Brain pericyte (primary cell): Measurements from ENCODE around the gene NME4.

ENCODE experiments used
- DNase-seq: peaks from one replicate; pipeline ENCODE4 v3.0.0-alpha.2; 2012; ENCODE audit warnings: low read depth, low spot score

NME4 gene

DNA sequence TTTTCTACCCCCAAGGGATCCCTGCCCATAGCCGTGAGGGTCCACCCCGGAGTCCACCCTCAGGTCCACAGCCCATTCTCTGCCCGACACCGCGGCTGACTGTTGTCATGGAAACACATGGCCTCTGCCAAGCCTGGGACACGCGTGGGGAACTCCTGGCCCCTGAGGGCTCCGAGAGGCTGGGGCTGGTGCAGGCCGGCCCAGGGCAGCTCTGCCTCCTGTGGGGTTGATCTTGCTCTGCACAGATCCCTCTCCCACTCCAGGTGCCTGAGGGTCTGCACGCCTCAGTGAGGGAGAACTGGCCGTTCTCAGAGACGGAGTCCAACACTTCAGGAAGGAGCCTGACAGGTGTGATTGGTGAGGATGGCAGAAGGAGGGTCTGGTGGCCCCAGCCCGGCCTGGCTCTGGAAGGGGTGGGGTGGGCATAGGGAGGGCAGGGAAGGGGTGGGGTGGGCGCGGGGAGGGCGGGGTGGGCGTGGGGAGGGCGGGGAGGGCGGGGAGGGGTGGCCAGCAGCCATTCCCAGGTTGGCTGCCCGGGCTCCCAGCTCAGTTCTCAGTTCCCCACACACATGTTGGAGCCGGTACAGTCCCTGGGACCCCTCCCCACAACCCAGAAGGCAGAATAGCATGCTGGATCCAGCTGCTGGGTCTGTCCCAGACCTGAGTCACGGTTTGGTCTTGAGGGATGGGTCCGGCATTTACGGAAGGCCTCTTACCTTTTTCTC, 33.1 kb upstream of the NME4 start:
- no peak for DNase-seq

DNA sequence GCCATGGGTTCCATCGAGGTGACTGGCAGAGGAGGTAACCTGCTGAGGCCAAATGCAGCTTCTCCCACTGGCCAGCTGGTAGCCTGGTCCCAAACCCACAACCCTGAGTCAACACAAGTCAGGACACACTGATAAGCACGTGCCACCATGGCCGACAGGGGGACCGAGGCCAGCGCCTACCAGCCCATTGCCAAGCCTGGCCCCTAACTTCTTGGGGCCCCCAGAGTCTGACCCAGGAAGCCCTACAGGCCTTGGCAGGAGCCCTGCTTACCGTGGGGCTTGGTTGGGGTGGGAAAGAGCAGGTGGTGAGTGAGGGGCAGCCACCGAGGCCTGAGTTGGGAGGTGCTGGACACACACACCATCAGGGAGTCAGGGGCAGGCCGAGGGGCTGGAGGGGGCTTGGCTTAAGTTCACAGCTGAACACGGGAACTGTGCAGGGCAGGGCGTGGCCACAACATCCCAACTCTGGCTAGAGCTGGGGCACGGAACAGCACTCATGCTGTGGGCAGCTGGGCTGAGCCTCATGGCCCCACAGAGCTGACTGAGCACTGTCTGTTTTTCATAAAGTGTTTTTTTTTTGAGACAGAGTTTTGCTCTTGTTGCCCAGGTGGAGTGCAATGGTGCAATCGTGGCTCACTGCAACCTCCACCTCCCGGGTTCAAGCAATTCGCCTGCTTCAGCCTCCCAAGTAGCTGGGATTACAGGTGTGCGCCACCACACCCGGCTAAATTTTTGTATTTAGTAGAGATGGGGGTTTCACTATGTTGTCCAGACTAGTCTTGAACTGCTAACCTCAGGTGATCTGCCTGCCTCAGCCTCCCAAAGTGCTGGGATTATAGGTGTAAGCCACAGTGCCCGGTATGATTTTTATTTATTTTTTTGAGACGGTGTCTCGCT, 32.2 kb upstream of the NME4 start:
- no peak for DNase-seq

DNA sequence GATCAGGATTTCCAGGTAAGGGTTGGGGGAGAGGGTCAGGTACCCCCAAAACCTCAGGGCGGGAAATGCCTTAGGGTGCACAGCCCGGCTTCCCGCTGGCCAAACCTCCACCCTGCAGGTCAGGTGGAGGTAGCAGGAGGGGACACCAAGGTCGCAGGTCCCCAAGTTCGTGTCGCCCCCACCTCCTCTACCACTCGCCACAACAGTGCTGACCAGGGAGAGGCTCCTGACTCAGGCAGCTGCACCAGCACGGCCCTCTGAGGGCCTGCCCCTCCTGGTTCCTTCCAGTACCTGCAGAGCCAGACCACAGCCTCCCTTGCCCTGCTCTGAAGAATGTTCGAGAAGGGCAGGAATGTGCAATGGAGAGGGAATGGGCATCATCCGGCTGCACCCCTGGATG, 30.5 kb upstream of the NME4 start:
- DNase-seq: no peak

DNA sequence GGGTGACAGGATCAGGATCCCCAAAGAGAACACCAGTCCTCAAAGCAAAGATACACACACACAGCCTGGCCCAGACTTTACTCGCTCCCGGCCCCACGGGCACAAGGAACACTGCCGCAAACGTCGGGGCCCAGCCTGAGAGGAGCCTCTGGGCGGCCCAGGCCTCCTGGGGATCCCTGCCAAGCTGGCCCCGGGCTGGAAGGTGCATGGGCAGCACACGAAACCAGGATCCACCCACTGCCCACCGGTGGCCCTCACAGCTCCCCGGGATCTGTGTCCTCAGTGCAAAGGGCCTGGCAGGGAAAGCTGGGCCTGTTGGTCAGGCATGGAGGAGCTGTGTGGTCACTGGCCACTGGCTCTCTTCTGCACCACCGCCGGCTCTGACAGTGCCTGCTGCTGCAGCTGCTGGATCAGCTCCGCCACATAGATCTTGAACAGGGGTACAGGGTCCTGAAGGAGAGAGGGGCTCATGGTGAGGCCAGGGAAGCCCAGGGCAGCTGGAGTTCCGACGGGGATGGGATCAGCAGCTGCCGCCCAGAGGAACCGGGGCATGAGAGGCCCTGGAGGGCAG, 29.6 kb upstream of the NME4 start:
- no peak for DNase-seq

DNA sequence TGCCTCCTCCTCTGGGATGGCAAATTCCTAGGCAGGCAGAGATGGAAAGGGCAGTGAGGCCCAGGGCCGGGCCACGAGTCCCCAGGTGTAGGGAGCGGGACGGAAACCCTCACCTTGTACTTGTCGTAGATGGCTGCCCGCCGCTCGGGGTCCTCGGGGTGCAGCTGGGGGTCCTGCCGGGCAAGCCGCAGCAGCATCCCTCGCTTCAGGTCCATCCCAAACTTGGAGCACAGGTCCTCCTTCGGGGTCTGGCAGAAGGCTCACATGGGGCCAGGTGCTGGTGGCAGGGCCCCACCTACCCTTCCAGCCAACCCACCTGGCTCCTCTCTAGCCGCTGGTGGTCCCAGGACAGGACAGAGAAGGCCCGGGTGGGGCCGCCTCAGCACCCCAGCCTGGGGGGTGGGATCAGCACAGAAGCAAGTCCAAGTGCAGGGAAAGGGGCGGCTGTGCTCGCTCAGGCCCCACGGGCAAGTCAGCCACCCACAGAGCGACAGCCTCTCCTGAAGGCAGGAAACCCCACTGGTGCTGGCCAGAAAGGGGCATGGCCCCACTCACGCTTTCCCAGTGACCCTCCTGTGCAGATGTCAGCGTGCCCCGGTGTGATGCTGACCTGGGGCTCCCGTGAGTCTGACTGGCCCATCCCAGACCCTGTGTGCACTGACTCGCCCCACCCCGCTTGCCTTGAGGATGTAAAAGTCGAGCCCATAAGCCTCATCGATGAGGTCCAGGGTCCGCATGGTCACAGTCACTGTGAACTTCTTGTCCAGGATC, 28.4 kb upstream of the NME4 start:
- no peak for DNase-seq

DNA sequence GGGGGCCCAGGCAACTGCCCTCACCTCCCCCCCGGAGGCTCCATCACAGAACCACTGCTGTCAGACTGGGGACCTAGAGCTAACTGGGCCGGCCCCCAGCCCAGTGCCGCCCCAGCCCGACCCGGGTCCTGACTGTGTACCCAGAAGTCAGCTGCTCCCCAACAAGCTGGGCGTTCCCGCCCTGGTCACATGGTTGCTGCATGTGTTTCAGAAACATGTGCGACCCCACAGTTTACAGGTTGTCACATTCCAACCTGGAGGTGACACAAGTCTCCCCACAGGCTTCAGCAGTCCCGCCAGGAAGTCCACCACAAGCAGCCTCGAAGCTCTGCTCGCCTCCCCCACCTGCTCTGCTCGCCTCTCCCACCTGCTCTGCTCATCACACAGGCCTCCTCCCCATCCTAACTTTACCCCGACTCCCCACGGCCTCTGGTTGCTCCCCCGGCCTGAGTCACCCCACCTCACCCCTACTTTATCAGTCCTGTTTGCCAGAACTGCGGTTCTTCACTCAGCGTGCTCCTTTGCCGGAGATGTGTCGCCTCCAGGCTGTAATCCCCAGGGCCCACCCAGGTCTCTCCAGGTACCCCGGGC, 27.6 kb upstream of the NME4 start:
- DNase-seq: no peak

DNA sequence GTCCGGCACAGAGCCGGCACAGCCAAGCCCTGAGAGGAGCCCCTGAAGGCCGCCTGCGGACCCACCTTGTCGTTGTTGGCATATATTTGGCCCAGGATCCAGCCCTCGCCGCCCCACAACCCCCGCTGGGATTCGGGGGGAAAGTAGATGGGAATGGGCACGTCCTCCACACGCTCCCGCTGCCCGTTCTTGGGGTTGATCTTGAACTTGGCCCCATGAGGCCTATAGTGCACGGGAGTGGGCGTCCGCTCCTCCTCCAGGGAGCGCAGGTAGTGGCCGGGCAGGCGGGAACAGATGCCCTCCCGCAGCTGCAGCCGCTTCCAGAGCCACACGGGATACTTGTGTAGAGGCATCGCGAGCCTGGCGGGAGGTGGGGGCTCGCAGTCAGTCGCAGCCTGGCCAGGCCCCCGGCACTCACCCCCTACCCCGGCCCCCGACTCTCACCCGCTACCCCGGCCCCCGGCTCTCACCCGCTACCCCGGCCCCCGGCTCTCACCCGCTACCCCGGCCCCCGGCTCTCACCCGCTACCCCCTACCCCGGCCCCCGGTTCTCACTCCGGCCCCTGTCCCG, 27.0 kb upstream of the NME4 start:
- no peak for DNase-seq

DNA sequence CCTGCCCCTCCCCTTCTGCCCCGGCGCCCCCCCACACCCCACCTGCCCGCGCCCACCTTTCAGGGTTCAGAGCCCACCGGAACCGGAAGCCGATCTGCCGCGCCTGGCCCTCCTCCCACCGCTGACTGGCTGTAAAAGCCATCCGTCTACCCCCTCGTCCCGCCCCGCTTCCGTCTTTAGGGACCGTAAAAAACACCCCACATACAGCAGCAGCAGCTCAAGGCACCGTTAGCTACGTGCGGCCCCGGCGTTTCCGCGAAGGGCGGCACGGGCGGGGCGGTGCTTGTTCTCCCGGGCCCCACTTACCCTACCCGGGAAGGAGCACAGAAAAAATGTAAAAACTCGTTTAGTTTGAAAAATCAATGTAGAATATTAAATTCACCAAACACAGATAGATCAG, 26.6 kb upstream of the NME4 start, which contains the start of gene MRPL28:
Gene MRPL28 (minus strand): TSS at position 96 of the 400 bp plus-strand sequence. CDS start 320 bp downstream, outside the sequence.
- DNase-seq: peak; percentile 86

DNA sequence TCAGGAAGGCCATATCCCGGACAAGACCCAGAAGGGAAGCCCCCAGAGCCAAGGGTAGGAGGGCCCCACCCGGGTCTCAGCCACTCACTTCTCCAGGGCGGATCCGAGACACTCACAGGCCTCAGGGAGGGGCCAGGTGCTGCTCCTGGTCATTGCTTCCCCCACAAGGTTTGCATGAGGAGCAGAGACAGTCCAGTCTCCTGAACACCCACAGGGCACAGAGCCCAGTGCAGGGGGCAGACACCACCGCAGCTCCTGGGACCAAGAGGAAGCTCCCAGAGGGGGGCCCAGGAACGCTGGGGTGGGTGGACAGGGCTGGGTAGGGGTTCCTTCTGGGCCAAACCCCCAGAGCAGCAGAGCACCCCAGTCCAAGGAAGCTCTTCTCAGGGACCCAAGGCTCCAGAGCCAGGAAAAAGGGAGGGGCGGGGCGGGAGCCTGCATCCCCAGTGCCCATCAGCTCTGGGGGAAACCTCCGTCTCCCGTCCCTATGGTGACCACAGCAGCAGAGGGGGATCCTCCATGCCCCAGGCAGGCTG, 26.0 kb upstream of the NME4 start:
- DNase-seq: no peak

DNA sequence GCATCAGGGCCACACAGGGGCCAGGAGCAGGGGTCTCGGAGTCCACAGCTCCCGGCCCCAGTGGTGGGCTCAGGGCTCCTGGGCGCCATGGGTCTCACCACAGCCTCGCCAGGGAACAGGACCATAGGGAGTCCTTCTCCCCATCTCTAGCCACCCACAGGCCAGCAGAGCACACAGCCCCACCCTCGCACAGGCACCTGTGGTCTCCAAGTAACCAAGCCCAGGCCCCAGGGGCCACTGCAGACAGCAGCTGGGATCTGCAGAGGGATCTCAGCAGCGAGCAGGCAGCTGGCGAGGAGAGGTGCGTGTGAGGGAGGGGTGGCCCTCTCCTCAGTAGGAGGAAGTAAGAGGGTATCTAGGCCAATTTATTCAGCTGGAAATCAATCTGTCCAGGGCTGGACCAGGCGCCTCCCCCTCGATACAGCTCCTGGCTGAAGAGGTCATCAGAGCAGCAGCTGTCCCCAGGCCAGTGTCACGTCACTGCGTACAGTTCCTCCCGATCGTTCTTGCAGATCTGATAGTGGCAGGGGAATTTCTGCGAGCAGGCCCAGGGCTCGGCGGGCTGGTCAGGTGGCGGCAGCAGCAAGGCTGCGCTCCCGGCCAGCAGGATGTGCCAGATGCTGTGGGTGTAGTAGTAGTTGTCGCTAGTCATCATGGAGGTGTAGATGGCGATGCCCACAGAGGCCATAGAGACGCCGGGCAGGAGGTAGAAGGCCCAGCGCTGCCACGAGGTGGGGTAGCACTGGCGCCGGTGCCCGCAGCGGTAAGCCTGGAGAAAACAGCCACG, 25.3 kb upstream of the NME4 start:
- DNase-seq: no peak

DNA sequence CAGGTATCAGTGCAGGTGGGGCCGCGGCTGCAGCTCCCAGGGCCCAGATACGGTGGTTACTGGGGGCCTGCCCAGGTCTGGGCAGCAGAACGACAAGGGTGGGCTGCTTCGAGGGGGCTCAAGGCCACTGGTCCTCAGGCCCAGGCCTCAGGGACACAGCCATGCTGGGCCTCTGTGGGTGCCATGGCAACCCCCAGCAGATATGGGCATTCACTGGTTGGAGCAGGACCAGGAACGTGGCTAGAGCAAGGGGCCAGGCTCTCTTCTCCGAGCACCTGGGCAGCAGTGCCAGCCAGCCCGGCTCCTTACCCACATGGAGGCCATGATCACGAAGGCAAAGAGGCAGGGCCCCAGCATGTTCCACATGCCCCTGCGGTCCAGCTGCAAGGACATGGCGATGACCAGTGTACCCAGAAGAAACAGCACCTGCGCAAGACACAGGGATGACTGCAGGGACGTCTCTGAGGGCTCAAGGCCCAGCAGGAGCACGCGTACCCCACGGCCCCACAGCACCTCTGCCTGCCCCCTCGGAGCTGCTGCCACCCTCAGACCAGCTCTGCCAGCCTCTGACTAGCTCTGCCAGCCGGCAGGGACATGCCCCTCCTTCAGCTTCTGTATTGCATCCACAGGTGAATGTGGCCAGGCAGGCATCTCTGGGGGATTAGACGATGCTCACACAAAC, 24.6 kb upstream of the NME4 start:
- DNase-seq: no peak

DNA sequence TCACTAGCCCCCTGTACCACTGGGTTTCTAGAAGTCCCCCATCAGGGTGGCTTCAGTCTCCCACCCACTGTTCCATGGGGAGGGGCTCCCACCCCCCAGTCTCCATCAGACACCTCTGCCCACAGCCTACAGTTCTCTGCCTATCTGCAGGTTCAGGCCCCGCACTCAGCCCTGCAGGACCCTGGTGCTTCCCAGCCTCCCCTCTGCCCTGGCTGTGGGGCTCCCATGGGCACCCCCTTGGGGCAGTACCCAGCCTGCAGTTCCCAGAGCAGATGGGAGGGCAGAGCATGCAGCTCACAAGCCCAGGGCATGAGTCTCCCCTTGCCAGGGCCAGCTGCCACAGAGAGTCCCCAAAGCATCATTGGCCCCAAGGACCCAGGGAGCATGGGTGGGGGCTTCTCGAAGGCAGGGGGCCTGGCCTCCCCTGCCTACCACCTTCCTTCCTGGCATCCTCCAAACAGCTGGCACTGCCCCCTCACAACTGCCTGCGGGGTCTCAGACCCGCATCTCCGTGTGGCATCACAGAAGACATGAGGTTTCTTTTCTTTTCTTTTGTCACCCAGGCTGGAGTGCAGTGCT, 23.9 kb upstream of the NME4 start:
- no peak for DNase-seq

DNA sequence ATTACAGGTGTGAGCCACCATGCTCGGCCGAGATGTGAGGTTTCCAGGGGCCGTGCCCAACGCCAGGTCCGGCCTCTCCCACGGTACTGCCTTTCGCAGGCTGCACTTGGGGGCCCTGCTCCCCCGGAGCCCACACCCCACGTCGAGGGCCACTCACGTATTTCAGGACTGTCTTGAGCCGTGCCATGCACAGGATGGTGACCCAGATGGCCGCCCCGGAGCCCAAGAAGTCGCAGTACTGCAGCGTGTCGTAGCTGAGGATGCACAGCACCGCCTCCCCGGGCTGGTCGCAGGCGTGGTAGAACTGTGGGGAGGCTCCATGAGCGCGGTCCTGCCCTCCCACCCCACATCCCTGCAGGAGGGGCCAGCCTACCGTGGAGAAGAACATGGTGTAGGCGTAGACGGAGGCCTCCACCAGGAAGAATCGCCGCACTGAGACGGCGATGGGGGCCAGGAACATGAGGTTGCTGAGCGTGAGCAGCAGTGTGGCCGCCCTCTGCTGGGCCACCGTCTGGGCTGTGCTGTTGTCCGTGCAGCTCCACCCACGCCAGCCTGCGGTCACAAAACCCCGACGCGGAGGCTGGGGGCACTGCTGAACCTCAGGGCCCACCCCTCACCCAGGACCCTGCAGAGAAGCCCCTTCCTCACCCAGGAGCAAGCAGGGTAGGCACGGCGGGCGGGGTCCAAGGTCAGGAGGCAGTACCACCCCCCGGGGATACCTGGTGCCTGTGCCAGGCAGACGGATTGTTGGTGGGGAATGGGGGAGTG, 23.0 kb upstream of the NME4 start:
- no peak for DNase-seq

DNA sequence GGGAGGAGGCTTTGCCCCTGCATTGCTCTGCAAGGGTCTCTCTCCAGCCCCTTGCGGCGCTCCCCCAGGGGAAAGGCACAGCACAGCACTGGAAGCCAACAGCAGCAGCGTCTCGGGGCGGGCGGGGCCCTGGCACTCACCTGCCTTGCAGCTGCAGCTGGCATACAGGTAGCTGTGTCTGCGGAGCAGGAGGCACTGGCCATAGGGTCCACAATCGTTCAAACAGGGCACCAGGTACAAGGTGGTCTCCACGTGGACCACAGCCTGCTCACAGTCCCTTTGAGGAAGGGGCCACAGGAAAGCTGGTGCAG, 22.4 kb upstream of the NME4 start:
- no peak for DNase-seq

DNA sequence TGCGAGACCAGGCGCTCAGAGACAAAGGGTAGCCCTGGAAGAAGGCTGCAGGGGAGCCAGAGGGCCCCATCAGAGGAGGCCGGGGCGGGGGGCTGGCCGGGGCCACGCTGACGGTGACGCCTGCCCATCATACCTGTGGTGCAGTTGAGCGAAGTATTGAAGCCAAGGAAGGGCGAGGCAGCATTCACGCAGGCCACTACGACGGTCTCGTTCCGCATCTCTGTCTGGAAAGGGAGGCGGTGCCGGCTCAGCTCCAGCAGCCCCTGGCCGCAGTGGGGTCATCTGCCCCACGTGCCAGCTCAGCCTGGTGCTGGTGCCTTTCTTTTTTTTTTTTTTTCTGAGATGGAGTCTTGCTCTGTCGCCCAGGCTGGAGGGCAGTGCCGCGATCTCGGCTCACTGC, 21.8 kb upstream of the NME4 start:
- no peak for DNase-seq

DNA sequence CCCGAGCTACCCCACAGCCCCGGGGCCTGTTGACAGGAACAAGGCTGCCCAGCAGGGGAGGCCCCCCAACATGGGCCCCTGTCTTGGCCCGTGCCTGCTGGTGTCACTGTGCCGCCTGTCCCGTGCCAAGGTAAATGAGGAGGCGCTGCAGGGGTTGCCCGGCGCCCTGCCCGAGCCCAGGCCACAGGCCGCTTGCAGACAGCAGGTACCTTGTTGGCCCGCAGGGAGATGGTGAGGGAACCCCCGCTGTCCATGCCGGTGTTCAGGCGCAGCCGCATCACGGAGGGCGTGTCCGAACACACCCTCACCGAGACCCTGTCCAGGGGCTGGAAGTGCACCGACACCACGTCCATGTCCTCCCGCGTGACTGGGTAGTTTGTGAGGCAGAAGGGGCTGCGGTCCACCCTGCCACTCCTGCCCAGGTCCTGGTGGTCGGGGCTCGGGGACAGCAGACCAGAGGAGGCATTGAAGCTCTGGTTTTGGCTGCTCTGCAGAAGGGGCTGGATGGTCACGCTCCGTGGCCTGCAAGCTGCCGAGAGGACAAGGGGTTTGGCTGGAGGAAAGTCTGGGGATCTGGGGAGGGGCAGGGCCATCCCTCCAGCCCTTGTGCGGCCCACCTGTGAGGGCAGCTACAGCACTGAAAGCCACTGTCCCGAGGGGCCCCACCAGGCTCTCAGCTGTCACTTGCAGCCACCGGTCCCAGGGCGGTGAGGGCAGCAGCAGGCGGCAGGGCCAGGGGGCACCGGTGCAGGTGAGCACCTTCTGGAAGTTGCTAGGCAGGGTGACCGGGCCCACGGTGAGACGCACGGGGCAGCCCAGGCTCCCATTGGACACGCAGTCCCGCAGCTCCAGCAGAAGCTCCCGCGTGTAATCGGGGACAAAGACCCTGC, 20.8 kb upstream of the NME4 start:
- DNase-seq: no peak

DNA sequence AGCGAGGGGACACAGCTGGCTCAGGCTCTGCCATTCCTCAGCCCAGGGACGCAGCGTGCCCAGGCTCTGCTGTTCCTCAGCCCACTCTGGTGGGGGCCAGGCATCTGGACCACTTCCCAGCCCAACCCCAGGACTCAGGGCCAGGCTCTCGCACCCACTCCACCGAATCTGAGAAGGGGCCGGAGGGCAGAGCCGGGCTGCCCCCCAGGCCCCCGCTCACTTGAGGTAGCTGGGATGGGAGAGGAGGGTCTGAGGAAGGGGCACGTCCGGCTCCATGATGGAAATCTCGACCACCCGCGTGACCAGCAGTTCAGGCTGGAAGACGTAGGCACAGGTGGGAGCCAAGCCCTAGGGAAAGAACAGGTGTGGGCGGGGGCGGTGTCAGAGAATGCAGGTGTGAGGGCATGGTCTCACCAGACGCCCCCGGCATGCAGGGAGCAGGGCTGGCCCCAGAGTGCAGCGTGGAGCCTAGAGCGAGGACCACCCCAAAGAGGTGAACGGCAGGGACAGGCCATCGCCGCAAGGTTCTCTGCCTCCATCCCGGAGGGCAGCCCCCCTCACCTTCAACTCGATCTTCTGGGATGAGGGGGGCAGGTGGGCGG, 20.1 kb upstream of the NME4 start:
- DNase-seq: no peak
